GM13976 (cell line): ENCODE measurements around the gene ZBTB37.
"Not testable (repeated sequence)": the region's sequence is repeated elsewhere in the genome, so short reads cannot be mapped to it uniquely, and the experiment has no call there.

ENCODE experiments used
- DNase-seq: peaks from one replicate; pipeline ENCODE4 v3.0.0; 2012; ENCODE audit warnings: low spot score
- CTCF ChIP-seq: IDR thresholded peaks from 2 replicates; pipeline ENCODE4 v1.5.1; 2012; ENCODE audit warnings: borderline replicate concordance, mild to moderate bottlenecking; ENCODE audit not compliant: insufficient read depth; ENCODE audit errors: extremely low read depth, missing control alignments, control extremely low read depth
- in situ Hi-C: fragments of 300-500 bp; cut with MboI; formaldehyde crosslinking; loops from one replicate; pipeline ENCODE4 v1.12.0; 2022; ENCODE audit warnings: low sequenced_read_pairs, mixed read lengths, inconsistent platforms; ENCODE audit not compliant: unreplicated experiment

The ZBTB37 gene

GRCh38 chr1:173860065-173860464 lies 8.1 kb upstream of the ZBTB37 start:
- no peak for DNase-seq
- in situ Hi-C loops: no loop called here
- TF ChIP-seq CTCF: no peak

- no peak for DNase-seq
- in situ Hi-C loops: no loop called here
- TF ChIP-seq CTCF: no peak
Measured at GRCh38 chr1:173861731-173862145, 6.4 kb upstream of the ZBTB37 start.

GRCh38 chr1:173862146-173862768 lies 5.9 kb upstream of the ZBTB37 start:
- DNase-seq, in situ Hi-C loops: not testable (repeated sequence)

- TF ChIP-seq CTCF: no peak
- in situ Hi-C loops: no loop called here
- DNase-seq: no peak
Measured at GRCh38 chr1:173862769-173863223, 5.4 kb upstream of the ZBTB37 start.

- no peak for TF ChIP-seq CTCF
- no peak for DNase-seq
- in situ Hi-C loops: no loop called here
Measured at GRCh38 chr1:173863224-173864161, 4.7 kb upstream of the ZBTB37 start.

GRCh38 chr1:173864179-173864867 lies 3.9 kb upstream of the ZBTB37 start:
- TF ChIP-seq CTCF: no peak
- no peak for DNase-seq
- in situ Hi-C loops: no loop called here
